IMR-90 (cell line): Measurements from ENCODE around the gene SMC5.

Experiments
- BHLHE40 ChIP-seq: fragments of 150-350 bp; IDR thresholded peaks from 2 replicates; pipeline ENCODE4 v1.6.1; 2016; ENCODE audit warnings: mild to moderate bottlenecking, low read depth, low read length
- MAFK ChIP-seq: IDR thresholded peaks from 2 replicates; pipeline ENCODE4 v1.6.1; 2012; ENCODE audit warnings: low read depth, low read length, improper control_type of control experiment
- POLR2A ChIP-seq: IDR thresholded peaks from 2 replicates; pipeline ENCODE4 v1.6.1; 2012; ENCODE audit warnings: mild to moderate bottlenecking, low read depth, low read length
- RCOR1 ChIP-seq: IDR thresholded peaks from 2 replicates; pipeline ENCODE4 v1.6.1; 2012; ENCODE audit warnings: mild to moderate bottlenecking, low read length, improper control_type of control experiment; ENCODE audit not compliant: insufficient replicate concordance
- RFX5 ChIP-seq: IDR thresholded peaks from 2 replicates; pipeline ENCODE4 v1.8.0; 2012; ENCODE audit warnings: low read depth, mild to moderate bottlenecking, low read length, moderate library complexity
- SMC3 ChIP-seq: fragments of 150-350 bp; IDR thresholded peaks from 2 replicates; pipeline ENCODE4 v1.6.1; 2016; ENCODE audit warnings: low read depth, mild to moderate bottlenecking, antibody characterized with exemption, low read length, moderate library complexity
- TF ChIP-seq, protein P1 (sequence below): fragments of 150-350 bp; IDR thresholded peaks from 2 replicates; pipeline ENCODE4 v1.6.1; 2017; ENCODE audit warnings: mild to moderate bottlenecking, antibody characterized with exemption, low read length, low read depth
- TF ChIP-seq, protein P2 (sequence below): conservative IDR thresholded peaks from 2 replicates; pipeline ENCODE4 v1.5.1; 2012; ENCODE audit warnings: mild to moderate bottlenecking, low read depth, low read length, improper control_type of control experiment

DNA sequence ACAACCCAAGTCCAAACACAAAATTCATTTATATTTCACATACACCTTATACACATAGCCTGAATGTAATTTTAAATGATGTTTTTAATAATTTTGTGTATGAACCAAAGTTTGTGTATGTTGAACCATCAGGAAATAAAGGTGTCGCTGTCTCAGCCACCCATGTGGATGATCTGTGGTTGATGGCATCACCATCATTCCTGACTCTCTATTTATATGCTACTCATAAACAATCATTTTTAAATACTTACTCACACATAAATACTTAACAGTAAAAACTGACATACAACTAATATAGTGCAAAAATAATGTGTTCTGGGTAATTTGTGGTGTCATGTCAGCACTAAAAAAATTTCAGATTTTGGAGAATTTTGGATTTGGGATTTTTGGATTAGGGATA lies 38.4 kb downstream of the SMC5 start:
- TF ChIP-seq, protein P1, sequence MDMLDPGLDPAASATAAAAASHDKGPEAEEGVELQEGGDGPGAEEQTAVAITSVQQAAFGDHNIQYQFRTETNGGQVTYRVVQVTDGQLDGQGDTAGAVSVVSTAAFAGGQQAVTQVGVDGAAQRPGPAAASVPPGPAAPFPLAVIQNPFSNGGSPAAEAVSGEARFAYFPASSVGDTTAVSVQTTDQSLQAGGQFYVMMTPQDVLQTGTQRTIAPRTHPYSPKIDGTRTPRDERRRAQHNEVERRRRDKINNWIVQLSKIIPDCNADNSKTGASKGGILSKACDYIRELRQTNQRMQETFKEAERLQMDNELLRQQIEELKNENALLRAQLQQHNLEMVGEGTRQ = no peak
- TF ChIP-seq, protein P2, sequence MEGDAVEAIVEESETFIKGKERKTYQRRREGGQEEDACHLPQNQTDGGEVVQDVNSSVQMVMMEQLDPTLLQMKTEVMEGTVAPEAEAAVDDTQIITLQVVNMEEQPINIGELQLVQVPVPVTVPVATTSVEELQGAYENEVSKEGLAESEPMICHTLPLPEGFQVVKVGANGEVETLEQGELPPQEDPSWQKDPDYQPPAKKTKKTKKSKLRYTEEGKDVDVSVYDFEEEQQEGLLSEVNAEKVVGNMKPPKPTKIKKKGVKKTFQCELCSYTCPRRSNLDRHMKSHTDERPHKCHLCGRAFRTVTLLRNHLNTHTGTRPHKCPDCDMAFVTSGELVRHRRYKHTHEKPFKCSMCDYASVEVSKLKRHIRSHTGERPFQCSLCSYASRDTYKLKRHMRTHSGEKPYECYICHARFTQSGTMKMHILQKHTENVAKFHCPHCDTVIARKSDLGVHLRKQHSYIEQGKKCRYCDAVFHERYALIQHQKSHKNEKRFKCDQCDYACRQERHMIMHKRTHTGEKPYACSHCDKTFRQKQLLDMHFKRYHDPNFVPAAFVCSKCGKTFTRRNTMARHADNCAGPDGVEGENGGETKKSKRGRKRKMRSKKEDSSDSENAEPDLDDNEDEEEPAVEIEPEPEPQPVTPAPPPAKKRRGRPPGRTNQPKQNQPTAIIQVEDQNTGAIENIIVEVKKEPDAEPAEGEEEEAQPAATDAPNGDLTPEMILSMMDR = no peak
- TF ChIP-seq BHLHE40 = no peak
- TF ChIP-seq POLR2A = no peak
- no peak for TF ChIP-seq SMC3
- TF ChIP-seq RCOR1 = no peak
- no peak for TF ChIP-seq RFX5
- no peak for TF ChIP-seq MAFK
